K562 (cell line): ENCODE measurements around the gene PPFIA3. TPM values are rescaled to one million over a fixed set of nuclear protein-coding genes. Genes with fewer than 3 reads are reported as not detected.

Experiments used
- NUFIP1 ChIP-seq: fragments of 450-650 bp; IDR thresholded peaks from 2 replicates; pipeline ENCODE4 v1.6.1; 2018; ENCODE audit not compliant: partially characterized antibody
- RNF2 ChIP-seq: sonication (generic); IDR thresholded peaks from 2 replicates; pipeline ENCODE4 v1.6.1; 2016
- polyA plus RNA-seq, 8 experiments: library from polyadenylated mRNA; depleted of rRNA in 4 of 8; stranded (reverse) in 5 of 8; unstranded in 3 of 8; fragments of >200 nt; fragmentation: Nextera tagmentation in 2 of 8; fragmentation: Illumina TruSeq in 1 of 8; extraction: Ambion mirVana in 2 of 8; extraction: Trizol in 1 of 8; gene quantifications; 2 replicates each; pipeline versions ENCODE4 v1.2.1 to v1.2.3, GENCODE V29; 2011 to 2014; ENCODE audit warnings: inconsistent platforms in 1 of 8, missing spikeins in 1 of 8
- total RNA-seq, 7 experiments: library from RNA; depleted of rRNA in 6 of 7; stranded (reverse); fragments of >200 nt in 6 of 7; fragmentation: Illumina TruSeq in 2 of 7; extraction: Trizol in 2 of 7; gene quantifications; 2 replicates each; pipeline versions ENCODE4 v1.2.1 to v1.2.3, GENCODE V29; 2011 to 2021; ENCODE audit warnings: low replicate concordance in 1 of 7
- TF ChIP-seq, protein P1 (sequence below), 2 experiments: fragments of 450-650 bp in 1 of 2; sonication (generic) in 1 of 2; formaldehyde crosslinking in 1 of 2; IDR thresholded peaks; 2 replicates each; pipeline versions ENCODE4 v1.7.1 to v1.9.0; 2016 to 2022; ENCODE audit warnings: inconsistent platforms in 1 of 2, mild to moderate bottlenecking in 1 of 2, missing genetic modification reagents in 1 of 2
- TF ChIP-seq, protein P2 (sequence below), 3 experiments: fragments of 200-800 bp in 1 of 3; fragments of 250-450 bp in 1 of 3; fragments of 450-650 bp in 1 of 3; sonication (Bioruptor Pico) in 1 of 3; sonication (Bioruptor generic) in 1 of 3; formaldehyde crosslinking in 1 of 3; IDR thresholded peaks; 2 replicates each; pipeline versions ENCODE4 v1.6.1 to v1.8.0; 2016 to 2022; ENCODE audit warnings: mild to moderate bottlenecking in 2 of 3, missing genetic modification characterization in 2 of 3, missing compliant biosample characterization in 1 of 3, moderate library complexity in 1 of 3
- TF ChIP-seq, protein P3 (sequence below), 2 experiments: fragments of 450-650 bp; formaldehyde crosslinking in 1 of 2; IDR thresholded peaks; 2 replicates each; pipeline versions ENCODE4 v1.4.0 to v1.6.1; 2014 to 2020; ENCODE audit warnings: mild to moderate bottlenecking in 2 of 2, borderline replicate concordance in 1 of 2, low read depth in 1 of 2

Gene PPFIA3
- total and polyA plus RNA-seq, 9 of the 15 experiments (the other 6 are each of a cell fraction or from before 2014, with no cell fraction given) = 0.10 to 53.0 (median 17.6) TPM

DNA sequence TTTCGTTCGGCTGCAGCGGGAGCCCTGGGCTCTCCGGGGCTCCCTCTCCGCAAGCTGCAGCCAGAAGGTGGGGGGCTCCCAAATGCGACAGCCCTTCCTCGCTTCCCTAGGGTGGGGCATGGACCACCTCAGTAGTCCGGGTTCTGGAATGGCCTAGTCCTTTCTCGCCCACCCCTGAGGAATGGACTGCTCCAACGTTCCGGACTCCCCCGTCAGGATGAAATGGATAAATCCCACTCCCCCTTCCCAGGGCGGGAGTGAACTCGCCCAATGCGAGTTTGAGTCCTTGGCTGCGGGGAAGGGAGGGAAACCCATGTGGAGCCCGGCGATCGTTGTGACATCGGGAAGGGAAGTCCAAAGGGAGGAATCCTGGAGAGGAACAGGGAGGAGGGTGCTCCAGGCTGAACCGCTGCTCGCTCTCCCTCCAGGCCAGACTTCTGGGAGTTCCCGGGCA is 30.3 kb downstream of the PPFIA3 start (continued):
- TF ChIP-seq, protein P1, sequence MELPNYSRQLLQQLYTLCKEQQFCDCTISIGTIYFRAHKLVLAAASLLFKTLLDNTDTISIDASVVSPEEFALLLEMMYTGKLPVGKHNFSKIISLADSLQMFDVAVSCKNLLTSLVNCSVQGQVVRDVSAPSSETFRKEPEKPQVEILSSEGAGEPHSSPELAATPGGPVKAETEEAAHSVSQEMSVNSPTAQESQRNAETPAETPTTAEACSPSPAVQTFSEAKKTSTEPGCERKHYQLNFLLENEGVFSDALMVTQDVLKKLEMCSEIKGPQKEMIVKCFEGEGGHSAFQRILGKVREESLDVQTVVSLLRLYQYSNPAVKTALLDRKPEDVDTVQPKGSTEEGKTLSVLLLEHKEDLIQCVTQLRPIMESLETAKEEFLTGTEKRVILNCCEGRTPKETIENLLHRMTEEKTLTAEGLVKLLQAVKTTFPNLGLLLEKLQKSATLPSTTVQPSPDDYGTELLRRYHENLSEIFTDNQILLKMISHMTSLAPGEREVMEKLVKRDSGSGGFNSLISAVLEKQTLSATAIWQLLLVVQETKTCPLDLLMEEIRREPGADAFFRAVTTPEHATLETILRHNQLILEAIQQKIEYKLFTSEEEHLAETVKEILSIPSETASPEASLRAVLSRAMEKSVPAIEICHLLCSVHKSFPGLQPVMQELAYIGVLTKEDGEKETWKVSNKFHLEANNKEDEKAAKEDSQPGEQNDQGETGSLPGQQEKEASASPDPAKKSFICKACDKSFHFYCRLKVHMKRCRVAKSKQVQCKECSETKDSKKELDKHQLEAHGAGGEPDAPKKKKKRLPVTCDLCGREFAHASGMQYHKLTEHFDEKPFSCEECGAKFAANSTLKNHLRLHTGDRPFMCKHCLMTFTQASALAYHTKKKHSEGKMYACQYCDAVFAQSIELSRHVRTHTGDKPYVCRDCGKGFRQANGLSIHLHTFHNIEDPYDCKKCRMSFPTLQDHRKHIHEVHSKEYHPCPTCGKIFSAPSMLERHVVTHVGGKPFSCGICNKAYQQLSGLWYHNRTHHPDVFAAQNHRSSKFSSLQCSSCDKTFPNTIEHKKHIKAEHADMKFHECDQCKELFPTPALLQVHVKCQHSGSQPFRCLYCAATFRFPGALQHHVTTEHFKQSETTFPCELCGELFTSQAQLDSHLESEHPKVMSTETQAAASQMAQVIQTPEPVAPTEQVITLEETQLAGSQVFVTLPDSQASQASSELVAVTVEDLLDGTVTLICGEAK (IDR thresholded peaks at IDR 0.05) = peak; percentile 41; the same call in 1 of the 2 replicates
- TF ChIP-seq, protein P1 (CRISPR knock-in tag; IDR thresholded peaks at IDR 0.05) = no peak
- TF ChIP-seq, protein P2, sequence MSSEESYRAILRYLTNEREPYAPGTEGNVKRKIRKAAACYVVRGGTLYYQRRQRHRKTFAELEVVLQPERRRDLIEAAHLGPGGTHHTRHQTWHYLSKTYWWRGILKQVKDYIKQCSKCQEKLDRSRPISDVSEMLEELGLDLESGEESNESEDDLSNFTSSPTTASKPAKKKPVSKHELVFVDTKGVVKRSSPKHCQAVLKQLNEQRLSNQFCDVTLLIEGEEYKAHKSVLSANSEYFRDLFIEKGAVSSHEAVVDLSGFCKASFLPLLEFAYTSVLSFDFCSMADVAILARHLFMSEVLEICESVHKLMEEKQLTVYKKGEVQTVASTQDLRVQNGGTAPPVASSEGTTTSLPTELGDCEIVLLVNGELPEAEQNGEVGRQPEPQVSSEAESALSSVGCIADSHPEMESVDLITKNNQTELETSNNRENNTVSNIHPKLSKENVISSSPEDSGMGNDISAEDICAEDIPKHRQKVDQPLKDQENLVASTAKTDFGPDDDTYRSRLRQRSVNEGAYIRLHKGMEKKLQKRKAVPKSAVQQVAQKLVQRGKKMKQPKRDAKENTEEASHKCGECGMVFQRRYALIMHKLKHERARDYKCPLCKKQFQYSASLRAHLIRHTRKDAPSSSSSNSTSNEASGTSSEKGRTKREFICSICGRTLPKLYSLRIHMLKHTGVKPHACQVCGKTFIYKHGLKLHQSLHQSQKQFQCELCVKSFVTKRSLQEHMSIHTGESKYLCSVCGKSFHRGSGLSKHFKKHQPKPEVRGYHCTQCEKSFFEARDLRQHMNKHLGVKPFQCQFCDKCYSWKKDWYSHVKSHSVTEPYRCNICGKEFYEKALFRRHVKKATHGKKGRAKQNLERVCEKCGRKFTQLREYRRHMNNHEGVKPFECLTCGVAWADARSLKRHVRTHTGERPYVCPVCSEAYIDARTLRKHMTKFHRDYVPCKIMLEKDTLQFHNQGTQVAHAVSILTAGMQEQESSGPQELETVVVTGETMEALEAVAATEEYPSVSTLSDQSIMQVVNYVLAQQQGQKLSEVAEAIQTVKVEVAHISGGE (CRISPR knock-in tag; IDR thresholded peaks at IDR 0.05) = peak in 1 of 3 experiments; percentile 32; a peak in 2 of 6 replicates
- TF ChIP-seq RNF2 (peak; percentile 62), NUFIP1 (peak; percentile 62)
- TF ChIP-seq, protein P3, sequence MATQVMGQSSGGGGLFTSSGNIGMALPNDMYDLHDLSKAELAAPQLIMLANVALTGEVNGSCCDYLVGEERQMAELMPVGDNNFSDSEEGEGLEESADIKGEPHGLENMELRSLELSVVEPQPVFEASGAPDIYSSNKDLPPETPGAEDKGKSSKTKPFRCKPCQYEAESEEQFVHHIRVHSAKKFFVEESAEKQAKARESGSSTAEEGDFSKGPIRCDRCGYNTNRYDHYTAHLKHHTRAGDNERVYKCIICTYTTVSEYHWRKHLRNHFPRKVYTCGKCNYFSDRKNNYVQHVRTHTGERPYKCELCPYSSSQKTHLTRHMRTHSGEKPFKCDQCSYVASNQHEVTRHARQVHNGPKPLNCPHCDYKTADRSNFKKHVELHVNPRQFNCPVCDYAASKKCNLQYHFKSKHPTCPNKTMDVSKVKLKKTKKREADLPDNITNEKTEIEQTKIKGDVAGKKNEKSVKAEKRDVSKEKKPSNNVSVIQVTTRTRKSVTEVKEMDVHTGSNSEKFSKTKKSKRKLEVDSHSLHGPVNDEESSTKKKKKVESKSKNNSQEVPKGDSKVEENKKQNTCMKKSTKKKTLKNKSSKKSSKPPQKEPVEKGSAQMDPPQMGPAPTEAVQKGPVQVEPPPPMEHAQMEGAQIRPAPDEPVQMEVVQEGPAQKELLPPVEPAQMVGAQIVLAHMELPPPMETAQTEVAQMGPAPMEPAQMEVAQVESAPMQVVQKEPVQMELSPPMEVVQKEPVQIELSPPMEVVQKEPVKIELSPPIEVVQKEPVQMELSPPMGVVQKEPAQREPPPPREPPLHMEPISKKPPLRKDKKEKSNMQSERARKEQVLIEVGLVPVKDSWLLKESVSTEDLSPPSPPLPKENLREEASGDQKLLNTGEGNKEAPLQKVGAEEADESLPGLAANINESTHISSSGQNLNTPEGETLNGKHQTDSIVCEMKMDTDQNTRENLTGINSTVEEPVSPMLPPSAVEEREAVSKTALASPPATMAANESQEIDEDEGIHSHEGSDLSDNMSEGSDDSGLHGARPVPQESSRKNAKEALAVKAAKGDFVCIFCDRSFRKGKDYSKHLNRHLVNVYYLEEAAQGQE (IDR thresholded peaks at IDR 0.05; ENCODE audit: borderline replicate concordance) = peak; percentile 23; the same call in 1 of the 2 replicates
- TF ChIP-seq, protein P3 (CRISPR knock-in tag; IDR thresholded peaks at IDR 0.05; ENCODE audit: low read depth) = peak; percentile 47
